Mucosa of rectum (tissue), 2 donors: ENCODE results near the gene VLDLR.
"Not testable (repeated sequence)": the region's sequence is repeated elsewhere in the genome, so short reads cannot be mapped to it uniquely, and the experiment has no call there.

Experiments
- H3K27ac ChIP-seq, 2 donors: one replicate each; pipeline ENCODE4 v1.7.0; 2013; ENCODE audit warnings: inconsistent platforms in 2 of 2, low read depth in 2 of 2, low read length in 2 of 2
- H3K27me3 ChIP-seq, 2 donors: one replicate each; pipeline ENCODE4 v1.7.0; 2013; ENCODE audit warnings: low read length in 2 of 2; ENCODE audit not compliant: control insufficient read depth in 2 of 2, insufficient read depth in 2 of 2
- H3K36me3 ChIP-seq, 2 donors: one replicate each; pipeline ENCODE4 v1.7.0; 2013; ENCODE audit warnings: low read length in 2 of 2; ENCODE audit not compliant: control insufficient read depth in 2 of 2, insufficient read depth in 2 of 2
- H3K4me1 ChIP-seq, 2 donors: one replicate each; pipeline ENCODE4 v1.7.0; 2013; ENCODE audit warnings: low read length in 2 of 2, mild to moderate bottlenecking in 1 of 2; ENCODE audit not compliant: control insufficient read depth in 2 of 2, insufficient read depth in 2 of 2
- H3K4me3 ChIP-seq, 2 donors: one replicate each; pipeline ENCODE4 v1.7.0; 2013; ENCODE audit warnings: low read length in 2 of 2
- H3K9ac ChIP-seq, 2 donors: one replicate each; pipeline ENCODE4 v1.7.0; 2013; ENCODE audit warnings: low read length in 2 of 2, low read depth in 1 of 2, mild to moderate bottlenecking in 1 of 2
- H3K9me3 ChIP-seq, 2 donors: one replicate each; pipeline ENCODE4 v1.7.0; 2013; ENCODE audit warnings: low read length in 2 of 2; ENCODE audit not compliant: control insufficient read depth in 2 of 2
- donor health status: healthy.
- donor health status: Normal muscosa, but diverticular disease.

The VLDLR gene

GRCh38 chr9:2700909-2701550 lies 79.4 kb downstream of the VLDLR start:
- Histone ChIP-seq H3K4me1 (no peaks in the 10 kb centered on the region), H3K27ac (no peak overlapping the region), H3K9me3 (no peaks in the 10 kb centered on the region)

GRCh38 chr9:2704504-2704903 lies 82.9 kb downstream of the VLDLR start:
- Histone ChIP-seq H3K9ac (no peak overlapping the region), H3K4me1 (no peaks in the 10 kb centered on the region), H3K36me3 (no peaks in the 10 kb centered on the region), H3K9me3 (no peaks in the 10 kb centered on the region), H3K27me3 (no peaks in the 10 kb centered on the region), H3K27ac (no peak overlapping the region), H3K4me3 (no peak overlapping the region)

More at GRCh38 chr9:2700909-2701550, 79.4 kb downstream of the VLDLR start:
- no peaks in the 10 kb centered on the region for H3K36me3 ChIP-seq
- H3K27me3 ChIP-seq, result no peaks in the 10 kb centered on the region
- H3K4me3 ChIP-seq, result no peak overlapping the region
- H3K9ac ChIP-seq, result no peak overlapping the region

GRCh38 chr9:2707256-2707655 lies 85.7 kb downstream of the VLDLR start:
- not testable (repeated sequence) for H3K36me3 ChIP-seq, H3K27ac ChIP-seq, H3K4me1 ChIP-seq, H3K27me3 ChIP-seq, H3K9ac ChIP-seq, H3K4me3 ChIP-seq, H3K9me3 ChIP-seq
